A549 (cell line): ENCODE data around the gene IMPDH2.

Experiments used
- EP300 ChIP-seq, 2 experiments: fragments of >200 bp; sonication (Bioruptor Twin); formaldehyde crosslinking; IDR thresholded peaks; 2 replicates in 1 of 2; 3 replicates in 1 of 2; pipeline ENCODE4 v1.6.1; 2016 to 2017
- NFE2L2 ChIP-seq: fragments of 150-350 bp; conservative IDR thresholded peaks from 2 replicates; pipeline ENCODE4 v1.6.1; 2014; ENCODE audit warnings: low read length
- POLR2A ChIP-seq: IDR thresholded peaks from 2 replicates; pipeline ENCODE4 v1.6.1; 2012; ENCODE audit warnings: mild to moderate bottlenecking, low read length
- RCOR1 ChIP-seq: fragments of 150-350 bp; IDR thresholded peaks from 2 replicates; pipeline ENCODE4 v1.6.1; 2014; ENCODE audit warnings: antibody characterized with exemption, low read length, low read depth
- TF ChIP-seq, protein P1 (sequence below): fragments of 150-350 bp; IDR thresholded peaks from 2 replicates; pipeline ENCODE4 v1.6.1; 2014; ENCODE audit warnings: low read depth, mild to moderate bottlenecking, low read length
- TF ChIP-seq, protein P2 (sequence below): IDR thresholded peaks from 2 replicates; pipeline ENCODE4 v1.6.1; 2012
- TF ChIP-seq, protein P3 (sequence below): fragments of >200 bp; sonication (Bioruptor Twin); formaldehyde crosslinking; IDR thresholded peaks from 3 replicates; pipeline ENCODE4 v1.5.1; 2016
- TF ChIP-seq, protein P4 (sequence below): IDR thresholded peaks from 2 replicates; pipeline ENCODE4 v1.6.1; 2012

DNA sequence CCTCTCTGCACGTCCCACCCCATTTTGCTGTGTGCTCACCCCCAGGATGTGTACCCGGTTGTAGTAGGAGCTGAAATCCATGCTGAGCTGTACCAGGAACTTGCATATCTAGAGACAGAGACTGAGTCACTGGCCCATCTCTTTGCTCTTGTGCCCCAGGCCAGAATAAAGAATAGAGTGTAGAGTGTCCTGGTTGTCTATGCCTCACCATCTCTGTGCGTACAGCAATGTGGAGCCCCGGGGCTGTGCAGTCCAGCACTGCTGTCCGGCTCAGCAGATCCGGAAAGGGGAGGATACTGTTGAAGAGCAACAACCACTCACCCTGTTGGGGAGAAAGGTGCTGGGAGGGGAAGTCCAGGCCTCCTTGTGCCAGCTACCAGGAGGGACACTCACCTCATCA is 13.4 kb downstream of the IMPDH2 start:
- TF ChIP-seq, protein P1, sequence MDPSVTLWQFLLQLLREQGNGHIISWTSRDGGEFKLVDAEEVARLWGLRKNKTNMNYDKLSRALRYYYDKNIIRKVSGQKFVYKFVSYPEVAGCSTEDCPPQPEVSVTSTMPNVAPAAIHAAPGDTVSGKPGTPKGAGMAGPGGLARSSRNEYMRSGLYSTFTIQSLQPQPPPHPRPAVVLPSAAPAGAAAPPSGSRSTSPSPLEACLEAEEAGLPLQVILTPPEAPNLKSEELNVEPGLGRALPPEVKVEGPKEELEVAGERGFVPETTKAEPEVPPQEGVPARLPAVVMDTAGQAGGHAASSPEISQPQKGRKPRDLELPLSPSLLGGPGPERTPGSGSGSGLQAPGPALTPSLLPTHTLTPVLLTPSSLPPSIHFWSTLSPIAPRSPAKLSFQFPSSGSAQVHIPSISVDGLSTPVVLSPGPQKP: no peak
- TF ChIP-seq POLR2A (no peak), RCOR1 (no peak), EP300 (IDR thresholded peaks at IDR 0.05) (no peak), NFE2L2 (no peak)
- TF ChIP-seq, protein P2, sequence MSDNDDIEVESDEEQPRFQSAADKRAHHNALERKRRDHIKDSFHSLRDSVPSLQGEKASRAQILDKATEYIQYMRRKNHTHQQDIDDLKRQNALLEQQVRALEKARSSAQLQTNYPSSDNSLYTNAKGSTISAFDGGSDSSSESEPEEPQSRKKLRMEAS: no peak
- TF ChIP-seq, protein P3, sequence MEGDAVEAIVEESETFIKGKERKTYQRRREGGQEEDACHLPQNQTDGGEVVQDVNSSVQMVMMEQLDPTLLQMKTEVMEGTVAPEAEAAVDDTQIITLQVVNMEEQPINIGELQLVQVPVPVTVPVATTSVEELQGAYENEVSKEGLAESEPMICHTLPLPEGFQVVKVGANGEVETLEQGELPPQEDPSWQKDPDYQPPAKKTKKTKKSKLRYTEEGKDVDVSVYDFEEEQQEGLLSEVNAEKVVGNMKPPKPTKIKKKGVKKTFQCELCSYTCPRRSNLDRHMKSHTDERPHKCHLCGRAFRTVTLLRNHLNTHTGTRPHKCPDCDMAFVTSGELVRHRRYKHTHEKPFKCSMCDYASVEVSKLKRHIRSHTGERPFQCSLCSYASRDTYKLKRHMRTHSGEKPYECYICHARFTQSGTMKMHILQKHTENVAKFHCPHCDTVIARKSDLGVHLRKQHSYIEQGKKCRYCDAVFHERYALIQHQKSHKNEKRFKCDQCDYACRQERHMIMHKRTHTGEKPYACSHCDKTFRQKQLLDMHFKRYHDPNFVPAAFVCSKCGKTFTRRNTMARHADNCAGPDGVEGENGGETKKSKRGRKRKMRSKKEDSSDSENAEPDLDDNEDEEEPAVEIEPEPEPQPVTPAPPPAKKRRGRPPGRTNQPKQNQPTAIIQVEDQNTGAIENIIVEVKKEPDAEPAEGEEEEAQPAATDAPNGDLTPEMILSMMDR: no peak
- TF ChIP-seq, protein P4, sequence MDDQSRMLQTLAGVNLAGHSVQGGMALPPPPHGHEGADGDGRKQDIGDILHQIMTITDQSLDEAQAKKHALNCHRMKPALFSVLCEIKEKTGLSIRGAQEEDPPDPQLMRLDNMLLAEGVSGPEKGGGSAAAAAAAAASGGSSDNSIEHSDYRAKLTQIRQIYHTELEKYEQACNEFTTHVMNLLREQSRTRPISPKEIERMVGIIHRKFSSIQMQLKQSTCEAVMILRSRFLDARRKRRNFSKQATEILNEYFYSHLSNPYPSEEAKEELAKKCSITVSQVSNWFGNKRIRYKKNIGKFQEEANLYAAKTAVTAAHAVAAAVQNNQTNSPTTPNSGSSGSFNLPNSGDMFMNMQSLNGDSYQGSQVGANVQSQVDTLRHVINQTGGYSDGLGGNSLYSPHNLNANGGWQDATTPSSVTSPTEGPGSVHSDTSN: no peak
